K562 (cell line): Measurements from ENCODE around the gene BEST1. TPM values are rescaled to one million over a fixed set of nuclear protein-coding genes. Genes with fewer than 3 reads are reported as not detected.

Experiments used
- ETV6 ChIP-seq, 3 experiments: fragments of 150-350 bp in 1 of 3; sonication (generic) in 1 of 3; formaldehyde crosslinking in 1 of 3; IDR thresholded peaks; 2 replicates each; pipeline versions ENCODE4 v1.6.1 to v1.8.0; 2014 to 2022; ENCODE audit warnings: borderline replicate concordance in 2 of 3, low read depth in 2 of 3, antibody characterized with exemption in 1 of 3, low read length in 1 of 3, mild to moderate bottlenecking in 1 of 3, missing genetic modification reagents in 1 of 3
- FOSL1 ChIP-seq: fragments of 200-800 bp; sonication (Bioruptor generic); conservative IDR thresholded peaks from 2 replicates; pipeline ENCODE4 v1.6.1; 2016; ENCODE audit warnings: missing genetic modification characterization, missing compliant biosample characterization
- GTF2A2 ChIP-seq: IDR thresholded peaks from 2 replicates; pipeline ENCODE4 v1.6.1; 2016; ENCODE audit warnings: mild to moderate bottlenecking, missing genetic modification characterization, missing compliant biosample characterization
- RB1 ChIP-seq: fragments of 450-650 bp; IDR thresholded peaks from 2 replicates; pipeline ENCODE4 v1.6.1; 2017; ENCODE audit warnings: low read depth, mild to moderate bottlenecking
- SMARCA4 ChIP-seq: fragments of 450-650 bp; IDR thresholded peaks from 2 replicates; pipeline ENCODE4 v1.6.1; 2016
- ZNF175 ChIP-seq: fragments of 200-800 bp; sonication (Bioruptor generic); IDR thresholded peaks from 2 replicates; pipeline ENCODE4 v1.6.1; 2016; ENCODE audit warnings: low read depth, mild to moderate bottlenecking, missing genetic modification characterization, missing compliant biosample characterization
- ZNF232 ChIP-seq: sonication (generic); formaldehyde crosslinking; IDR thresholded peaks from 2 replicates; pipeline ENCODE4 v1.8.0; 2022; ENCODE audit warnings: mild to moderate bottlenecking, missing genetic modification reagents
- ZNF57 ChIP-seq: fragments of 450-650 bp; formaldehyde crosslinking; IDR thresholded peaks from 2 replicates; pipeline ENCODE4 v1.4.0; 2020; ENCODE audit warnings: mild to moderate bottlenecking, moderate library complexity
- polyA plus RNA-seq, 8 experiments: library from polyadenylated mRNA; depleted of rRNA in 4 of 8; stranded (reverse) in 5 of 8; unstranded in 3 of 8; fragments of >200 nt; fragmentation: Nextera tagmentation in 2 of 8; fragmentation: Illumina TruSeq in 1 of 8; extraction: Ambion mirVana in 2 of 8; extraction: Trizol in 1 of 8; gene quantifications; 2 replicates each; pipeline versions ENCODE4 v1.2.1 to v1.2.3, GENCODE V29; 2011 to 2014; ENCODE audit warnings: inconsistent platforms in 1 of 8, missing spikeins in 1 of 8
- total RNA-seq, 7 experiments: library from RNA; depleted of rRNA in 6 of 7; stranded (reverse); fragments of >200 nt in 6 of 7; fragmentation: Illumina TruSeq in 2 of 7; extraction: Trizol in 2 of 7; gene quantifications; 2 replicates each; pipeline versions ENCODE4 v1.2.1 to v1.2.3, GENCODE V29; 2011 to 2021; ENCODE audit warnings: low replicate concordance in 1 of 7
- TF ChIP-seq, protein P1 (sequence below), 2 experiments: IDR thresholded peaks; 2 replicates each; pipeline ENCODE4 v1.6.1; 2011; ENCODE audit warnings: borderline replicate concordance in 1 of 2, control low read depth in 1 of 2, low read depth in 1 of 2, low read length in 1 of 2, mild to moderate bottlenecking in 1 of 2, mixed read lengths in 1 of 2, moderate library complexity in 1 of 2; ENCODE audit not compliant: insufficient read depth in 1 of 2, insufficient read length in 1 of 2, poor library complexity in 1 of 2, severe bottlenecking in 1 of 2; ENCODE audit errors: extremely low read depth in 1 of 2
- TF ChIP-seq, protein P2 (sequence below): fragments of 450-650 bp; IDR thresholded peaks from 2 replicates; pipeline ENCODE4 v1.6.1; 2016; ENCODE audit warnings: mild to moderate bottlenecking, moderate library complexity
- TF ChIP-seq, protein P3 (sequence below): fragments of 450-650 bp; IDR thresholded peaks from 2 replicates; pipeline ENCODE4 v1.6.1; 2016; ENCODE audit warnings: missing biosample characterization, missing genetic modification characterization

The BEST1 gene
- total and polyA plus RNA-seq, 9 of the 15 experiments (the other 6 are each of a cell fraction or from before 2014, with no cell fraction given): 0.07 to 1.3 (median 0.40) TPM

DNA sequence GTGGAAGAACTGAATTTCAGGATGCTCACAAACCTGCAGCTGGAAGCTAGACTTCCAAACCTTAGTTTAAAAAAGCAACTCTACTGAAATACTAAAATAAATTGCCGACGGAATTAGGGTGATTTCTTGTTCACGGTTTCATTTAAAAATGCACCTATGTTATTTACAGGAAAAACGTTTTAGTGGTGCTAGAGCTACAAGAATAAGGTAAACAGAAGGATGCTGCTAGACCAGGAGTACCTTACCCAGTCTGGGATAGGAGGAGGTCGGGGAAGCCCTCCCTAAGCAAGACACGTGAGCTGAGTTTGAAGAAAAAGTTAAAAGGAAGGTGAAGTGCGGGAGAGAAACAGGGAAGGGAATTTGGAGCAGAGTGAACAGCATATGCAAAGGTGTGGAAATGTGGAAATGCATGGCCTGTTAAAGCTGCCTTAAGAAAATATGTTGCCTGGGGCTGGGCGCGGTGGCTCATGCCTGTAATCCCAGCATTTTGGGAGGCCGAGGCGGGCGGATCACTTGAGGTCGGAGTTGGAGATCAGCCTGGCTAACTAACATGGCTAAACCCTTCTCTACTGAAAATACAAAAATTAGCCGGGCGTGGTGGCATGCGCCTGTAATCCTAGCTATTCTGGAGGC lies 18.7 kb downstream of the BEST1 start (continued):
- TF ChIP-seq SMARCA4 (0 out of 2 replicates have a peak, but pooled peaks have one; percentile 30), ZNF57 (no peak), ETV6 (IDR thresholded peaks at IDR 0.05; ENCODE audit: borderline replicate concordance in 1 of 2, low read depth in 2 of 2, low read length in 1 of 2) (no peak), ETV6 (CRISPR knock-in tag; IDR thresholded peaks at IDR 0.05; ENCODE audit: borderline replicate concordance) (0 out of 2 replicates have a peak, but pooled peaks have one; percentile 33), RB1 (no peak), GTF2A2 (tag) (0 out of 2 replicates have a peak, but pooled peaks have one; percentile 53), ZNF175 (CRISPR knock-in tag) (0 out of 2 replicates have a peak, but pooled peaks have one; percentile 34), FOSL1 (tag) (no peak), ZNF232 (CRISPR knock-in tag) (no peak)
- TF ChIP-seq, protein P1, sequence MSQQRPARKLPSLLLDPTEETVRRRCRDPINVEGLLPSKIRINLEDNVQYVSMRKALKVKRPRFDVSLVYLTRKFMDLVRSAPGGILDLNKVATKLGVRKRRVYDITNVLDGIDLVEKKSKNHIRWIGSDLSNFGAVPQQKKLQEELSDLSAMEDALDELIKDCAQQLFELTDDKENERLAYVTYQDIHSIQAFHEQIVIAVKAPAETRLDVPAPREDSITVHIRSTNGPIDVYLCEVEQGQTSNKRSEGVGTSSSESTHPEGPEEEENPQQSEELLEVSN (IDR thresholded peaks at IDR 0.05; ENCODE audit: borderline replicate concordance in 1 of 2, extremely low read depth in 1 of 2, insufficient read depth in 1 of 2, insufficient read length in 1 of 2, low read depth in 1 of 2, low read length in 1 of 2, poor library complexity in 1 of 2, severe bottlenecking in 1 of 2): peak in 1 of 2 experiments; percentile 11
- TF ChIP-seq, protein P2, sequence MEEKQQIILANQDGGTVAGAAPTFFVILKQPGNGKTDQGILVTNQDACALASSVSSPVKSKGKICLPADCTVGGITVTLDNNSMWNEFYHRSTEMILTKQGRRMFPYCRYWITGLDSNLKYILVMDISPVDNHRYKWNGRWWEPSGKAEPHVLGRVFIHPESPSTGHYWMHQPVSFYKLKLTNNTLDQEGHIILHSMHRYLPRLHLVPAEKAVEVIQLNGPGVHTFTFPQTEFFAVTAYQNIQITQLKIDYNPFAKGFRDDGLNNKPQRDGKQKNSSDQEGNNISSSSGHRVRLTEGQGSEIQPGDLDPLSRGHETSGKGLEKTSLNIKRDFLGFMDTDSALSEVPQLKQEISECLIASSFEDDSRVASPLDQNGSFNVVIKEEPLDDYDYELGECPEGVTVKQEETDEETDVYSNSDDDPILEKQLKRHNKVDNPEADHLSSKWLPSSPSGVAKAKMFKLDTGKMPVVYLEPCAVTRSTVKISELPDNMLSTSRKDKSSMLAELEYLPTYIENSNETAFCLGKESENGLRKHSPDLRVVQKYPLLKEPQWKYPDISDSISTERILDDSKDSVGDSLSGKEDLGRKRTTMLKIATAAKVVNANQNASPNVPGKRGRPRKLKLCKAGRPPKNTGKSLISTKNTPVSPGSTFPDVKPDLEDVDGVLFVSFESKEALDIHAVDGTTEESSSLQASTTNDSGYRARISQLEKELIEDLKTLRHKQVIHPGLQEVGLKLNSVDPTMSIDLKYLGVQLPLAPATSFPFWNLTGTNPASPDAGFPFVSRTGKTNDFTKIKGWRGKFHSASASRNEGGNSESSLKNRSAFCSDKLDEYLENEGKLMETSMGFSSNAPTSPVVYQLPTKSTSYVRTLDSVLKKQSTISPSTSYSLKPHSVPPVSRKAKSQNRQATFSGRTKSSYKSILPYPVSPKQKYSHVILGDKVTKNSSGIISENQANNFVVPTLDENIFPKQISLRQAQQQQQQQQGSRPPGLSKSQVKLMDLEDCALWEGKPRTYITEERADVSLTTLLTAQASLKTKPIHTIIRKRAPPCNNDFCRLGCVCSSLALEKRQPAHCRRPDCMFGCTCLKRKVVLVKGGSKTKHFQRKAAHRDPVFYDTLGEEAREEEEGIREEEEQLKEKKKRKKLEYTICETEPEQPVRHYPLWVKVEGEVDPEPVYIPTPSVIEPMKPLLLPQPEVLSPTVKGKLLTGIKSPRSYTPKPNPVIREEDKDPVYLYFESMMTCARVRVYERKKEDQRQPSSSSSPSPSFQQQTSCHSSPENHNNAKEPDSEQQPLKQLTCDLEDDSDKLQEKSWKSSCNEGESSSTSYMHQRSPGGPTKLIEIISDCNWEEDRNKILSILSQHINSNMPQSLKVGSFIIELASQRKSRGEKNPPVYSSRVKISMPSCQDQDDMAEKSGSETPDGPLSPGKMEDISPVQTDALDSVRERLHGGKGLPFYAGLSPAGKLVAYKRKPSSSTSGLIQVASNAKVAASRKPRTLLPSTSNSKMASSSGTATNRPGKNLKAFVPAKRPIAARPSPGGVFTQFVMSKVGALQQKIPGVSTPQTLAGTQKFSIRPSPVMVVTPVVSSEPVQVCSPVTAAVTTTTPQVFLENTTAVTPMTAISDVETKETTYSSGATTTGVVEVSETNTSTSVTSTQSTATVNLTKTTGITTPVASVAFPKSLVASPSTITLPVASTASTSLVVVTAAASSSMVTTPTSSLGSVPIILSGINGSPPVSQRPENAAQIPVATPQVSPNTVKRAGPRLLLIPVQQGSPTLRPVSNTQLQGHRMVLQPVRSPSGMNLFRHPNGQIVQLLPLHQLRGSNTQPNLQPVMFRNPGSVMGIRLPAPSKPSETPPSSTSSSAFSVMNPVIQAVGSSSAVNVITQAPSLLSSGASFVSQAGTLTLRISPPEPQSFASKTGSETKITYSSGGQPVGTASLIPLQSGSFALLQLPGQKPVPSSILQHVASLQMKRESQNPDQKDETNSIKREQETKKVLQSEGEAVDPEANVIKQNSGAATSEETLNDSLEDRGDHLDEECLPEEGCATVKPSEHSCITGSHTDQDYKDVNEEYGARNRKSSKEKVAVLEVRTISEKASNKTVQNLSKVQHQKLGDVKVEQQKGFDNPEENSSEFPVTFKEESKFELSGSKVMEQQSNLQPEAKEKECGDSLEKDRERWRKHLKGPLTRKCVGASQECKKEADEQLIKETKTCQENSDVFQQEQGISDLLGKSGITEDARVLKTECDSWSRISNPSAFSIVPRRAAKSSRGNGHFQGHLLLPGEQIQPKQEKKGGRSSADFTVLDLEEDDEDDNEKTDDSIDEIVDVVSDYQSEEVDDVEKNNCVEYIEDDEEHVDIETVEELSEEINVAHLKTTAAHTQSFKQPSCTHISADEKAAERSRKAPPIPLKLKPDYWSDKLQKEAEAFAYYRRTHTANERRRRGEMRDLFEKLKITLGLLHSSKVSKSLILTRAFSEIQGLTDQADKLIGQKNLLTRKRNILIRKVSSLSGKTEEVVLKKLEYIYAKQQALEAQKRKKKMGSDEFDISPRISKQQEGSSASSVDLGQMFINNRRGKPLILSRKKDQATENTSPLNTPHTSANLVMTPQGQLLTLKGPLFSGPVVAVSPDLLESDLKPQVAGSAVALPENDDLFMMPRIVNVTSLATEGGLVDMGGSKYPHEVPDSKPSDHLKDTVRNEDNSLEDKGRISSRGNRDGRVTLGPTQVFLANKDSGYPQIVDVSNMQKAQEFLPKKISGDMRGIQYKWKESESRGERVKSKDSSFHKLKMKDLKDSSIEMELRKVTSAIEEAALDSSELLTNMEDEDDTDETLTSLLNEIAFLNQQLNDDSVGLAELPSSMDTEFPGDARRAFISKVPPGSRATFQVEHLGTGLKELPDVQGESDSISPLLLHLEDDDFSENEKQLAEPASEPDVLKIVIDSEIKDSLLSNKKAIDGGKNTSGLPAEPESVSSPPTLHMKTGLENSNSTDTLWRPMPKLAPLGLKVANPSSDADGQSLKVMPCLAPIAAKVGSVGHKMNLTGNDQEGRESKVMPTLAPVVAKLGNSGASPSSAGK: peak; percentile 56
- TF ChIP-seq, protein P3, sequence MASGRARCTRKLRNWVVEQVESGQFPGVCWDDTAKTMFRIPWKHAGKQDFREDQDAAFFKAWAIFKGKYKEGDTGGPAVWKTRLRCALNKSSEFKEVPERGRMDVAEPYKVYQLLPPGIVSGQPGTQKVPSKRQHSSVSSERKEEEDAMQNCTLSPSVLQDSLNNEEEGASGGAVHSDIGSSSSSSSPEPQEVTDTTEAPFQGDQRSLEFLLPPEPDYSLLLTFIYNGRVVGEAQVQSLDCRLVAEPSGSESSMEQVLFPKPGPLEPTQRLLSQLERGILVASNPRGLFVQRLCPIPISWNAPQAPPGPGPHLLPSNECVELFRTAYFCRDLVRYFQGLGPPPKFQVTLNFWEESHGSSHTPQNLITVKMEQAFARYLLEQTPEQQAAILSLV (tag): 0 out of 2 replicates have a peak, but pooled peaks have one; percentile 42
